CD14-positive monocyte (primary cell): ENCODE measurements around the gene BMPER. TPM values are rescaled to one million over a fixed set of nuclear protein-coding genes. Genes with fewer than 3 reads are reported as not detected.

Source experiments
- DNase-seq, 3 donors: peaks; one replicate each; pipeline ENCODE4 v3.0.0-alpha.2; 2011 to 2022
- H2AFZ ChIP-seq: 2 replicates; pipeline ENCODE4 v1.6.0; 2012; ENCODE audit warnings: mild to moderate bottlenecking, low read depth, low read length, inconsistent platforms; ENCODE audit not compliant: insufficient read depth, poor library complexity, severe bottlenecking
- H3K27ac ChIP-seq, 2 donors: 1 replicate in 1 of 2; 2 replicates in 1 of 2; pipeline ENCODE4 v1.5.1; 2012 to 2013; ENCODE audit warnings: low read length in 2 of 2, control low read depth in 1 of 2, inconsistent platforms in 1 of 2, low read depth in 1 of 2, mild to moderate bottlenecking in 1 of 2
- H3K27me3 ChIP-seq, 2 donors: one replicate each; pipeline versions ENCODE4 v1.6.0 to v1.6.1; 2011 to 2013; ENCODE audit warnings: low read length in 2 of 2; ENCODE audit not compliant: control insufficient read depth in 2 of 2, insufficient read depth in 2 of 2
- H3K36me3 ChIP-seq, 2 donors: replicated peaks in 1 of 2; 1 replicate in 1 of 2; 2 replicates in 1 of 2; pipeline versions ENCODE4 v1.5.1 to v1.6.1; 2012 to 2013; ENCODE audit warnings: low read length in 2 of 2, control low read depth in 1 of 2, inconsistent platforms in 1 of 2, mild to moderate bottlenecking in 1 of 2; ENCODE audit not compliant: insufficient read depth in 2 of 2, control insufficient read depth in 1 of 2
- H3K4me1 ChIP-seq, 2 donors: 1 replicate in 1 of 2; 2 replicates in 1 of 2; pipeline versions ENCODE4 v1.5.1 to v1.6.1; 2012 to 2013; ENCODE audit warnings: low read length in 2 of 2, control low read depth in 1 of 2, inconsistent platforms in 1 of 2, mild to moderate bottlenecking in 1 of 2, moderate library complexity in 1 of 2; ENCODE audit not compliant: insufficient read depth in 2 of 2, control insufficient read depth in 1 of 2
- H3K4me2 ChIP-seq: replicated peaks from 2 replicates; pipeline ENCODE3; 2012; ENCODE audit warnings: low read length, moderate library complexity, mild to moderate bottlenecking; ENCODE audit not compliant: poor library complexity, severe bottlenecking; ENCODE audit errors: extremely low read depth
- H3K4me3 ChIP-seq, 3 experiments: fragments of 200-600 bp in 1 of 3; sonication (generic) in 1 of 3; replicated peaks in 1 of 3; 1 replicate in 2 of 3; 2 replicates in 1 of 3; pipeline ENCODE4 v1.5.1; 2011 to 2013; ENCODE audit warnings: low read length in 3 of 3, mild to moderate bottlenecking in 3 of 3, control low read depth in 2 of 3, low read depth in 2 of 3, inconsistent platforms in 1 of 3, moderate library complexity in 1 of 3
- H3K79me2 ChIP-seq: 2 replicates; pipeline ENCODE4 v1.6.0; 2012; ENCODE audit warnings: mild to moderate bottlenecking, control low read depth, inconsistent platforms, low read length, moderate library complexity; ENCODE audit not compliant: insufficient read depth
- H3K9ac ChIP-seq: 2 replicates; pipeline ENCODE4 v1.6.0; 2017; ENCODE audit warnings: low read length, mild to moderate bottlenecking; ENCODE audit not compliant: insufficient read depth, poor library complexity, severe bottlenecking
- H3K9me3 ChIP-seq, 2 donors: replicated peaks in 1 of 2; 1 replicate in 1 of 2; 2 replicates in 1 of 2; pipeline versions ENCODE4 v1.5.1 to v1.6.1; 2012 to 2013; ENCODE audit warnings: low read length in 2 of 2, control low read depth in 1 of 2; ENCODE audit not compliant: control insufficient read depth in 1 of 2, insufficient read depth in 1 of 2
- H4K20me1 ChIP-seq: 2 replicates; pipeline ENCODE4 v1.6.0; 2012; ENCODE audit warnings: mild to moderate bottlenecking, low read length, control low read depth, moderate library complexity; ENCODE audit not compliant: insufficient read depth
- H3K27ac Mint-ChIP-seq, 7 donors: one replicate each; pipeline ENCODE4 v1.8.0; 2020; ENCODE audit warnings: mild to moderate bottlenecking in 7 of 7, mixed read lengths in 7 of 7, moderate library complexity in 6 of 7, inconsistent platforms in 2 of 7
- H3K27me3 Mint-ChIP-seq, 3 donors: one replicate each; pipeline ENCODE4 v1.8.0; 2021 to 2022; ENCODE audit warnings: low read depth in 3 of 3, mild to moderate bottlenecking in 3 of 3, mixed read lengths in 3 of 3, moderate library complexity in 3 of 3, inconsistent platforms in 1 of 3
- H3K36me3 Mint-ChIP-seq, 2 donors: one replicate each; pipeline ENCODE4 v1.8.0; 2020; ENCODE audit warnings: mixed read lengths in 2 of 2, inconsistent platforms in 1 of 2, mild to moderate bottlenecking in 1 of 2
- H3K4me1 Mint-ChIP-seq: one replicate; pipeline ENCODE4 v1.8.0; 2020; ENCODE audit warnings: mild to moderate bottlenecking, mixed read lengths
- H3K4me3 Mint-ChIP-seq, 2 donors: one replicate each; pipeline ENCODE4 v1.8.0; 2020; ENCODE audit warnings: mild to moderate bottlenecking in 2 of 2, mixed read lengths in 2 of 2, moderate library complexity in 1 of 2
- H3K9me3 Mint-ChIP-seq, 7 donors: one replicate each; pipeline ENCODE4 v1.8.0; 2020 to 2022; ENCODE audit warnings: mixed read lengths in 7 of 7, mild to moderate bottlenecking in 6 of 7, moderate library complexity in 6 of 7, inconsistent platforms in 2 of 7
- CTCF ChIP-seq: fragments of 200-600 bp; IDR thresholded peaks from one replicate; pipeline ENCODE4 v1.8.0; 2022; ENCODE audit warnings: antibody characterized with exemption, mild to moderate bottlenecking
- WGBS: methylation state at CpG from one replicate; pipeline ENCODE4 v1.1.5; 2013; ENCODE audit warnings: missing lambda C conversion rate; ENCODE audit not compliant: insufficient coverage; 5-methylcytosine and 5-hydroxymethylcytosine counted together
- intact Hi-C, 2 donors: fragments of 100-400 bp; cut with micrococcal nuclease; formaldehyde crosslinking; loops; one replicate each; pipeline versions ENCODE4 v1.15.0 to v1.15.1; 2023
- polyA plus RNA-seq, 3 donors: library from polyadenylated mRNA; depleted of rRNA in 1 of 3; unstranded in 2 of 3; stranded (reverse) in 1 of 3; fragments of 300-500 nt in 2 of 3; fragments of >200 nt in 1 of 3; fragmentation: Illumina TruSeq in 2 of 3; gene quantifications; 1 replicate in 2 of 3; 2 replicates in 1 of 3; pipeline ENCODE4 v1.2.3, GENCODE V29; 2012 to 2021

BMPER gene
- polyA plus RNA-seq, 3 donors: not detected

DNA sequence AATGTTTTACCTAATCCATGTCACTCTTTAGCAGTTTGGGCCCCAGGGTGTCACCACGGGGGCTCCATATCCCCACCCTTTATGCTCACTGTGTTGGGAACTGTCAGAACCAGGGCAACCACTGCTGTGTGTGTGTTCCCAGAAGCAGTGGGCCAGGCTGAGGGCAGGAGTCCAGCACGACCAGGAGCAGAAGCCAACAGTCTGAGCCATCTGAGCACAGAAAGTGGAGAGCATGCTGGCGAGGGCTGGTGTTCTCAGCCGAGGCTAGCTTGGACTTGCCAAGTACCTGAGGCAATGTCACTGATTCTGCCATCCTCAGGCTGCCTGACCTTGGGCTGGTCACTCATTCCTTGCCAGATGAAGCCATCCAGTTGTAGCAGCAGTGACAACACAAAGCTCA is 285.0 kb downstream of the BMPER start:
- WGBS: 86% methylated on average over 4 of the region's 4 CpGs
- H3K9me3 Mint-ChIP-seq: peaks cover 0 to 18% (median 12%) of the 10 kb centered on the region in 7 donors

DNA sequence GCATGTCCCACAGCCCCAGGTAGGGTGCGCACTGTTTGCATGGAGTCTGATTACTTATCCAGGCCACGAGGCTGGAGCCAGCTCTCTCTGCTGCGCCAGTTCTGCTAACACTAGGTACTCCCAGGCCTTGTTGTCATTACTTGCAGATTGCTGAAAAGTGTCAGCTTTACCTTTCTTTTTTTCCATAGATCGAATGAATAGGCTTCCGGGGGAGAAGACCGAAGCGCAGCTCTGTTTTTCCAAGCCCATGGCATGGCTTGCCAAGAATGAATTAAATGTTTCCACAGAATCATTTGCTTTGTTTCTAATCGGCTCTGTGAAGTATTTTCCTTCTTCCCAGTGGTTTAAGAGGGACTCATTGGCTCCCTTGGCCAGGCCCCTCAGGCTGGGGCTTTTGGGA is 285.8 kb downstream of the BMPER start:
- Histone ChIP-seq H3K9me3 (peaks cover 6 to 21% of the 10 kb centered on the region in 2 donors), H2AFZ (no peak overlapping the region), H3K36me3 (no peaks in the 10 kb centered on the region), H3K4me2 (no peak overlapping the region), H4K20me1 (no peaks in the 10 kb centered on the region), H3K27ac (no peak overlapping the region), H3K4me1 (no peaks in the 10 kb centered on the region), H3K4me3 (no peak overlapping the region), H3K27me3 (no peaks in the 10 kb centered on the region), H3K9ac (no peak overlapping the region), H3K79me2 (no peaks in the 10 kb centered on the region)
- Mint-ChIP-seq H3K27ac (no peak overlapping the region), H3K4me1 (no peaks in the 10 kb centered on the region), H3K9me3 (peaks cover 0 to 19% (median 11%) of the 10 kb centered on the region in 7 donors), H3K4me3 (no peak overlapping the region), H3K36me3 (no peaks in the 10 kb centered on the region), H3K27me3 (no peaks in the 10 kb centered on the region)
- 89% methylated on average over 8 of the region's 8 CpGs for WGBS
- no peak for DNase-seq
- intact Hi-C loops: no loop called here
- TF ChIP-seq CTCF: no peak

More for the DNA sequence above, 285.0 kb downstream of the BMPER start:
- Histone ChIP-seq H3K9ac (no peak overlapping the region), H2AFZ (no peak overlapping the region), H3K27ac (no peak overlapping the region), H3K4me2 (no peak overlapping the region), H4K20me1 (no peaks in the 10 kb centered on the region), H3K36me3 (no peaks in the 10 kb centered on the region), H3K27me3 (no peaks in the 10 kb centered on the region), H3K9me3 (peaks cover 13 to 21% of the 10 kb centered on the region in 2 donors), H3K4me3 (no peak overlapping the region), H3K4me1 (no peaks in the 10 kb centered on the region), H3K79me2 (no peaks in the 10 kb centered on the region)
- DNase-seq: no peak
- H3K27ac Mint-ChIP-seq: no peak overlapping the region
- H3K4me3 Mint-ChIP-seq: no peak overlapping the region
- no peaks in the 10 kb centered on the region for H3K4me1 Mint-ChIP-seq
- no peaks in the 10 kb centered on the region for H3K27me3 Mint-ChIP-seq
- no peak for TF ChIP-seq CTCF
- intact Hi-C loops: no loop called here
- H3K36me3 Mint-ChIP-seq: no peaks in the 10 kb centered on the region
